ENCODE results near the gene SH2D7. TPM values are rescaled to one million over a fixed set of nuclear protein-coding genes. Genes with fewer than 3 reads are reported as not detected.

SH2D7 gene
- total RNA-seq, 1 experiment from 2014 or later = not detected

DNA sequence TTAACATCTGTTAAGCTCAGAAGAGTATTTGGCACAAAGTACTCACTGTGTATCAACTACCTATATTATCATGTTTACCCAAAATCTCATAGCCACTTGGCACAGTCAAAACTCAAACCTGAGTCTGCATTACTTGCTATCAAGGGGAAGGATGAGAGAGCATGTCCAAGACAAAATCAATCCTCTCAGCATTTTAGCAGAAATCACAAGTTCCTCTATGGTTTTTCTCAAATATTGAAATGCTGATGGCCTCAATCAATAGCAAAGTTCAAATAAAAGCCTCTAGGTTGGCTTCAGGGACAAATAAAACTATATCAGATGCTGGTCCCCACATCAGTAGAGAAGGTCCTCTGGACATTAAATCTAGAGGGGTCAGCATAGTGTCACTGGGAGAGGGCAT, 29.1 kb upstream of the SH2D7 start:
- Histone ChIP-seq H4K20me1 (ENCODE audit: low read length) (no peaks in the 10 kb centered on the region), H3K4me3 (ENCODE audit: low read length) (no peak overlapping the region), H3K27ac (ENCODE audit: low read length) (no peak overlapping the region), H2AFZ (ENCODE audit: low read length) (no peak overlapping the region), H3K9me3 (ENCODE audit: low read length) (no peaks in the 10 kb centered on the region), H3K79me2 (ENCODE audit: low read length) (peaks cover 90% of the 10 kb centered on the region), H3K36me3 (ENCODE audit: low read depth, low read length) (no peaks in the 10 kb centered on the region), H3K9me2 (replicated peaks; ENCODE audit: low read length) (no peaks in the 10 kb centered on the region), H3K4me1 (ENCODE audit: insufficient read depth, low read length) (peaks cover 15% of the 10 kb centered on the region), H3K9ac (ENCODE audit: low read length) (no peak overlapping the region), H3K4me2 (ENCODE audit: low read length) (no peak overlapping the region), H3F3A (ENCODE audit: low read length, unreplicated experiment) (no peaks in the 10 kb centered on the region), H3K27me3 (ENCODE audit: low read length) (no peaks in the 10 kb centered on the region)
- ATAC-seq = no peak
- no peak for DNase-seq
- no TSS peak for BruUV-seq (replicated peaks)
- ChIA-PET POLR2A (ENCODE audit: unreplicated experiment) (no interaction called here), CTCF (no interaction called here)
- intact Hi-C loops (cut with micrococcal nuclease) = no loop called here
- TF ChIP-seq EZH2 (IDR thresholded peaks at IDR 0.05; ENCODE audit: low read length, unreplicated experiment) (no peak), CTCF (conservative IDR thresholded peaks at IDR 0.05; ENCODE audit: low read depth, low read length) (no peak), EZH2phosphoT487 (IDR thresholded peaks at IDR 0.05; ENCODE audit: borderline replicate concordance, low read length) (no peak)

GRCh38 chr15:78063970-78064385, 28.4 kb upstream of the SH2D7 start:
- Histone ChIP-seq H3K4me2 (ENCODE audit: low read length) (no peak overlapping the region), H3K27ac (ENCODE audit: low read length) (no peak overlapping the region), H3K27me3 (ENCODE audit: low read length) (no peaks in the 10 kb centered on the region), H3K36me3 (ENCODE audit: low read depth, low read length) (no peaks in the 10 kb centered on the region), H3K9me3 (ENCODE audit: low read length) (no peaks in the 10 kb centered on the region), H3K4me1 (ENCODE audit: insufficient read depth, low read length) (peaks cover 22% of the 10 kb centered on the region), H3K4me3 (ENCODE audit: low read length) (no peak overlapping the region), H3K9me2 (replicated peaks; ENCODE audit: low read length) (no peaks in the 10 kb centered on the region), H4K20me1 (ENCODE audit: low read length) (no peaks in the 10 kb centered on the region), H3K79me2 (ENCODE audit: low read length) (peaks cover 90% of the 10 kb centered on the region), H3F3A (ENCODE audit: low read length, unreplicated experiment) (no peaks in the 10 kb centered on the region), H2AFZ (ENCODE audit: low read length) (no peak overlapping the region), H3K9ac (ENCODE audit: low read length) (no peak overlapping the region)
- TF ChIP-seq EZH2phosphoT487 (IDR thresholded peaks at IDR 0.05; ENCODE audit: borderline replicate concordance, low read length) (no peak), CTCF (conservative IDR thresholded peaks at IDR 0.05; ENCODE audit: low read depth, low read length) (no peak), EZH2 (IDR thresholded peaks at IDR 0.05; ENCODE audit: low read length, unreplicated experiment) (no peak)
- no TSS peak for BruUV-seq (replicated peaks)
- intact Hi-C loops (cut with micrococcal nuclease) = no loop called here
- DNase-seq (no peak), ATAC-seq (no peak)
- POLR2A ChIA-PET (ENCODE audit: unreplicated experiment) = no interaction called here
- CTCF ChIA-PET = no interaction called here

DNA sequence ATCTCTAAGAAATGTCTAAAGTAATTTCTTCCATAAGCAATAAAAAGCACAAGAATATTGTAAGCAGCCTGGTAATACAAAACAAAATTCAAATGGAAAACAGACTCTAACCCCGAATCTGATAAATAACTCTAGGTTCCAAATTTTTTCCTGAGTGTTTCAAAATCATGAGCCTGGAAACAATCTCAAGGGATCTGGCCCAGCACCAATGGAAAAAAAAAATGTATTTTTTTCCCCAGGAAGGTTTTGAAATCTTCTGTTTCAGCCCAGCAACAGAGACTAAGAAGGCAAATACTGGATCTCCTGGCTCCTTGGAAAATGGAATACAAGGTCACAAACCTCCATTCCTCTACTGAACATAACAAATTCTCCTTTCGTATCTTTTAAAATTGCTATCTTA, 27.8 kb upstream of the SH2D7 start:
- intact Hi-C loops (cut with micrococcal nuclease) = no loop called here

More for the DNA sequence above, 27.8 kb upstream of the SH2D7 start:
- peaks cover 90% of the 10 kb centered on the region for H3K79me2 ChIP-seq (ENCODE audit: low read length)
- H3K4me1 ChIP-seq (ENCODE audit: insufficient read depth, low read length) = peaks cover 26% of the 10 kb centered on the region
- no peaks in the 10 kb centered on the region for H3K36me3 ChIP-seq (ENCODE audit: low read depth, low read length)
- no peaks in the 10 kb centered on the region for H4K20me1 ChIP-seq (ENCODE audit: low read length)
- no peak overlapping the region for H3K4me2 ChIP-seq (ENCODE audit: low read length)
- H3K4me3 ChIP-seq (ENCODE audit: low read length) = no peak overlapping the region
- H3K9ac ChIP-seq (ENCODE audit: low read length) = no peak overlapping the region
- H3K9me2 ChIP-seq (replicated peaks; ENCODE audit: low read length) = no peaks in the 10 kb centered on the region
- ATAC-seq = no peak
- no peaks in the 10 kb centered on the region for H3F3A ChIP-seq (ENCODE audit: low read length, unreplicated experiment)
- CTCF ChIA-PET = no interaction called here
- POLR2A ChIA-PET (ENCODE audit: unreplicated experiment) = no interaction called here
- no peaks in the 10 kb centered on the region for H3K9me3 ChIP-seq (ENCODE audit: low read length)
- BruUV-seq (replicated peaks) = no TSS peak
- H2AFZ ChIP-seq (ENCODE audit: low read length) = no peak overlapping the region
- TF ChIP-seq EZH2phosphoT487 (IDR thresholded peaks at IDR 0.05; ENCODE audit: borderline replicate concordance, low read length) (no peak), CTCF (conservative IDR thresholded peaks at IDR 0.05; ENCODE audit: low read depth, low read length) (no peak), EZH2 (IDR thresholded peaks at IDR 0.05; ENCODE audit: low read length, unreplicated experiment) (no peak)
- H3K27ac ChIP-seq (ENCODE audit: low read length) = no peak overlapping the region
- no peak for DNase-seq
- no peaks in the 10 kb centered on the region for H3K27me3 ChIP-seq (ENCODE audit: low read length)
